Cardiac muscle cell (in vitro differentiated cells and primary cell): Measurements from ENCODE around the gene BRD1. TPM values are rescaled to one million over a fixed set of nuclear protein-coding genes. Genes with fewer than 3 reads are reported as not detected.
"Not testable (repeated sequence)": the region's sequence is repeated elsewhere in the genome, so short reads cannot be mapped to it uniquely, and the experiment has no call there.

Experiments used
- DNase-seq, 2 donors: peaks; one replicate each; pipeline versions ENCODE4 v3.0.0 to v3.0.0-alpha.2; 2010 to 2017; ENCODE audit warnings: low read depth in 1 of 2, low spot score in 1 of 2
- H3K27ac ChIP-seq: fragments of 200-600 bp; sonication (generic); 2 replicates; pipeline ENCODE4 v1.5.1; 2016
- H3K27me3 ChIP-seq: fragments of 200-600 bp; sonication (generic); 2 replicates; pipeline ENCODE4 v1.6.0; 2016; ENCODE audit warnings: control low read depth
- H3K36me3 ChIP-seq: fragments of 200-600 bp; sonication (generic); 2 replicates; pipeline ENCODE4 v1.5.1; 2016; ENCODE audit warnings: control low read depth
- H3K4me1 ChIP-seq: fragments of 200-600 bp; sonication (generic); 2 replicates; pipeline ENCODE4 v1.8.1; 2017; ENCODE audit warnings: low read depth, mild to moderate bottlenecking, mixed run types
- H3K4me3 ChIP-seq: fragments of 200-600 bp; sonication (generic); 2 replicates; pipeline ENCODE4 v1.5.1; 2016; ENCODE audit warnings: mild to moderate bottlenecking
- H3K9me3 ChIP-seq: fragments of 200-600 bp; sonication (generic); 2 replicates; pipeline ENCODE4 v1.5.1; 2017; ENCODE audit warnings: low read depth, mild to moderate bottlenecking, control low read depth
- polyA plus RNA-seq: library from polyadenylated mRNA; unstranded; fragments of >200 nt; fragmentation: Nextera tagmentation; extraction: Ambion mirVana; gene quantifications from 2 replicates; pipeline ENCODE4 v1.2.1, GENCODE V29; 2016
- total RNA-seq: library from RNA; depleted of rRNA; stranded (reverse); fragments of >200 nt; gene quantifications from 2 replicates; pipeline ENCODE4 v1.2.3, GENCODE V29; 2016
- TF ChIP-seq, protein P1 (sequence below): IDR thresholded peaks from 2 replicates; pipeline ENCODE4 v1.5.1; 2012; ENCODE audit warnings: low read depth, mild to moderate bottlenecking, low read length

Gene BRD1
- total and polyA plus RNA-seq, 2 experiments from 2014 or later = 25.8 to 40.9 TPM

DNA sequence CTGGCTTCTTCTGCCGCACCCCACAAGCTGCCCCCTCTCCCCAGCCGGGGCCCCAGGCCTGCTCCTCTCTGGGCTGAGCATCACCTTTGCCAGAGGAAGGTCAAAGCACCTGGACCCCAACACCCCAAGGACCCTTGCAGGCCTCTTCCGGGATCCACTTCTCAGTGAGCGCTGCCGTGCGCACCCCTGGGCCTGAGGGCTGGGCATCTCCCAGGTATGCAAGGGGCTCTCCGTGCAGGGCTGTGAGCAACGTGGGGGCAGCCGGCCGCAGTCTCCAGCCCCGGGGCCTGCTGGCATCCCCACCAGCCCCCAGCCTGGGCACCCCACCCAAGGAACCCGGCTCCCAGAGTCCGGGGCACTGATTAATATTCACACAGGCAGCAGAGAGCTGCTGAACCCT lies 64.0 kb downstream of the BRD1 start:
- no peak overlapping the region for H3K4me3 ChIP-seq
- H3K27me3 ChIP-seq = no peaks in the 10 kb centered on the region
- no peaks in the 10 kb centered on the region for H3K4me1 ChIP-seq
- no peak overlapping the region for H3K27ac ChIP-seq
- TF ChIP-seq, protein P1, sequence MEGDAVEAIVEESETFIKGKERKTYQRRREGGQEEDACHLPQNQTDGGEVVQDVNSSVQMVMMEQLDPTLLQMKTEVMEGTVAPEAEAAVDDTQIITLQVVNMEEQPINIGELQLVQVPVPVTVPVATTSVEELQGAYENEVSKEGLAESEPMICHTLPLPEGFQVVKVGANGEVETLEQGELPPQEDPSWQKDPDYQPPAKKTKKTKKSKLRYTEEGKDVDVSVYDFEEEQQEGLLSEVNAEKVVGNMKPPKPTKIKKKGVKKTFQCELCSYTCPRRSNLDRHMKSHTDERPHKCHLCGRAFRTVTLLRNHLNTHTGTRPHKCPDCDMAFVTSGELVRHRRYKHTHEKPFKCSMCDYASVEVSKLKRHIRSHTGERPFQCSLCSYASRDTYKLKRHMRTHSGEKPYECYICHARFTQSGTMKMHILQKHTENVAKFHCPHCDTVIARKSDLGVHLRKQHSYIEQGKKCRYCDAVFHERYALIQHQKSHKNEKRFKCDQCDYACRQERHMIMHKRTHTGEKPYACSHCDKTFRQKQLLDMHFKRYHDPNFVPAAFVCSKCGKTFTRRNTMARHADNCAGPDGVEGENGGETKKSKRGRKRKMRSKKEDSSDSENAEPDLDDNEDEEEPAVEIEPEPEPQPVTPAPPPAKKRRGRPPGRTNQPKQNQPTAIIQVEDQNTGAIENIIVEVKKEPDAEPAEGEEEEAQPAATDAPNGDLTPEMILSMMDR = no peak
- H3K9me3 ChIP-seq = no peaks in the 10 kb centered on the region
- DNase-seq = no peak
- no peaks in the 10 kb centered on the region for H3K36me3 ChIP-seq

DNA sequence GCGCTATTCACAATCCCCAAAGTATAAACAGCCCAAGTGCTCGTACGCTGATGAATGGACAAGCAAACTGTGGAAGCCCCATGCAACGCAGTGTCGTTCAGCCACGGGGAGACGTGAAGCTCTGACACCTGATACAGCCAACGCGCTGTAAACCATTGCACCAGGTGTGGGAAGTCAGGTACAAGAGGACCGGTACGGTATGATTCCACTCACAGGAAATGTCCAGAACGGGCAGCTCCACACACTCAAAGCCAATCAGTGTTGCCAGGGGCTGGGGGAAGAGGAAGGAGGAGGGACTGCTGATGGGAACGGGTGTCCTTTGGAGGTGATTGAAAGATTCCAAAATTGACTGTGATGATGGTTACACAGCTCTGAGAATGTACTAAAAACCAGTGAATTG lies 64.5 kb downstream of the BRD1 start:
- DNase-seq = no peak
- H3K9me3 ChIP-seq = no peaks in the 10 kb centered on the region
- no peaks in the 10 kb centered on the region for H3K4me1 ChIP-seq
- no peak overlapping the region for H3K27ac ChIP-seq
- TF ChIP-seq, protein P1 = no peak
- H3K27me3 ChIP-seq = no peaks in the 10 kb centered on the region
- no peaks in the 10 kb centered on the region for H3K36me3 ChIP-seq
- H3K4me3 ChIP-seq = no peak overlapping the region

DNA sequence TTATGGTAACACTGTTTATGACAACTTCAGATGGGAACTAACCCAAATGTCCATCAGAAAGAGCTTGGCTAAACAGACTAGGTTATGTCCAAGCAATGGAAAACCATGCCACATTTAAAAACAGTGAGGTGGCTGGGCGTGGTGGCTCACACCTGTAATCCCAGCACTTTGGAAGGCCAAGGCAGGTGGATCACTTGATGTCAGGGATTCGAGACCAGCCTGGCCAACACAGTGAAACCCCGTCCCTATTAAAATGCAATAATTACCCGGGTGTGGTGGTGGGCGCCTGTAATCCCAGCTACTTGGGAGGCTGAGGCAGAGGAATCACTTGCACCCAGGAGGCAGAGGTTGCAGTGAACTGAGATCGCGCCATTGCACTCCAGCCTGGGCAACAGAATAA lies 65.1 kb downstream of the BRD1 start:
- DNase-seq, H3K9me3 ChIP-seq: not testable (repeated sequence)

DNA sequence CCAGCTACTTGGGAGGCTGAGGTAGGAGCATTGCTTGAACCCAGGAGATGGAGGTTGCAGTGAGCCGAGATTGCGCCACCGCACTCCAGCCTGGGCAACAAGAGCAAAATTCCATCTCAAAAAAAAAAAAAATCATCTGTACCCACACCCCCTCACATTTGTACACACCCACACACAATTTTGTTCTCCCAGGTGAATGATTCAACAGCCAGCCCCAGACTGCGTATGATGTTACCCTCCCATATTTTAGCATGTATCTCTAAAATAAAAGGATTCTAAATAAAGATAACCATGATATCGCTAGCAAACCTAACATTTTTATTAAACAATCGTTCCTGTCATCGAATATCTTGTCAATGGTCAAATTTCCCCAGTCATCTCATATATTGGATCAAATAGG lies 65.8 kb downstream of the BRD1 start:
- DNase-seq = no peak
- TF ChIP-seq, protein P1 = no peak
- Histone ChIP-seq H3K27me3 (no peaks in the 10 kb centered on the region), H3K36me3 (no peaks in the 10 kb centered on the region), H3K4me1 (no peaks in the 10 kb centered on the region), H3K27ac (no peak overlapping the region), H3K9me3 (no peaks in the 10 kb centered on the region), H3K4me3 (no peak overlapping the region)

More for the DNA sequence above, 65.1 kb downstream of the BRD1 start:
- H3K27me3 ChIP-seq, H3K4me1 ChIP-seq, H3K4me3 ChIP-seq, H3K36me3 ChIP-seq, H3K27ac ChIP-seq: not testable (repeated sequence)

- H3K27ac ChIP-seq = no peak overlapping the region
- H3K4me3 ChIP-seq = no peak overlapping the region
- no peaks in the 10 kb centered on the region for H3K27me3 ChIP-seq
- no peaks in the 10 kb centered on the region for H3K9me3 ChIP-seq
- TF ChIP-seq, protein P1 = no peak
- no peaks in the 10 kb centered on the region for H3K36me3 ChIP-seq
- no peaks in the 10 kb centered on the region for H3K4me1 ChIP-seq
- DNase-seq = no peak
Observed at GRCh38 chr22:49760630-49761571, 66.8 kb downstream of the BRD1 start.

GRCh38 chr22:49760280-49760629 lies 67.4 kb downstream of the BRD1 start:
- Histone ChIP-seq H3K36me3 (no peaks in the 10 kb centered on the region), H3K4me3 (no peak overlapping the region), H3K4me1 (no peaks in the 10 kb centered on the region), H3K27ac (no peak overlapping the region), H3K27me3 (no peaks in the 10 kb centered on the region), H3K9me3 (no peaks in the 10 kb centered on the region)
- DNase-seq = no peak
- TF ChIP-seq, protein P1 = no peak
